BE2C (cell line): ENCODE results near the gene CLASRP.

Experiments
- DNase-seq: peaks from one replicate; pipeline ENCODE4 v3.0.0-alpha.2; 2020
- H3K27me3 ChIP-seq: fragments of 250-450 bp; sonication (Bioruptor Pico); 2 replicates; pipeline ENCODE4 v1.5.1; 2020; ENCODE audit warnings: mild to moderate bottlenecking
- H3K36me3 ChIP-seq: fragments of 250-450 bp; sonication (Bioruptor Pico); 2 replicates; pipeline ENCODE4 v1.5.1; 2020; ENCODE audit warnings: mild to moderate bottlenecking
- H3K4me1 ChIP-seq: fragments of 250-450 bp; sonication (Bioruptor Pico); 2 replicates; pipeline ENCODE4 v1.5.1; 2020
- H3K4me3 ChIP-seq: 2 replicates; pipeline ENCODE4 v1.5.1; 2011; ENCODE audit warnings: low read depth, low read length
- H3K9me3 ChIP-seq: fragments of 250-450 bp; sonication (Bioruptor Pico); 2 replicates; pipeline ENCODE4 v1.5.1; 2020
- CTCF ChIP-seq: IDR thresholded peaks from 2 replicates; pipeline ENCODE4 v1.5.1; 2012; ENCODE audit warnings: mild to moderate bottlenecking, low read depth, low read length

Gene CLASRP

DNA sequence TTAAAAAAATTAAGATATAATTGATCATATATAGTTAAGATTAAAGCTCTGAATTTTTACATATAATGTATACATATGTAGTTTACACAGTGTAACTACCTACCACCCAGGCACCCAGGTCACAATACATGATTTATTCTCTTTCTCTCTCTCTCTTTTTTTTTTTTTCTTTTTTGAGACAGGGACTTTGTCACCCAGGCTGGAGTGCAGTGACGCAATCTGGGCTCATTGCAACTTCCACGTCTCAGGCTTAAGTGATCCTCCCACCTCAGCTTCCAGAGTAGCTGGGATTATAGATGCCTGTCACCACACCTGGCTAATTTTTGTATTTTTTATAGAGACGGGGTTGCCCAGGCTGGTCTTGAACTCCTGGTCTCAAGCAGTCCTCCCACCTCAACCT is 18.8 kb upstream of the CLASRP start:
- no peaks in the 10 kb centered on the region; the same call in 1 of the 2 replicates for H3K27me3 ChIP-seq
- no peak for TF ChIP-seq CTCF
- H3K4me3 ChIP-seq: no peak overlapping the region
- no peaks in the 10 kb centered on the region for H3K9me3 ChIP-seq
- DNase-seq: no peak
- H3K4me1 ChIP-seq: no peaks in the 10 kb centered on the region
- H3K36me3 ChIP-seq: no peaks in the 10 kb centered on the region

DNA sequence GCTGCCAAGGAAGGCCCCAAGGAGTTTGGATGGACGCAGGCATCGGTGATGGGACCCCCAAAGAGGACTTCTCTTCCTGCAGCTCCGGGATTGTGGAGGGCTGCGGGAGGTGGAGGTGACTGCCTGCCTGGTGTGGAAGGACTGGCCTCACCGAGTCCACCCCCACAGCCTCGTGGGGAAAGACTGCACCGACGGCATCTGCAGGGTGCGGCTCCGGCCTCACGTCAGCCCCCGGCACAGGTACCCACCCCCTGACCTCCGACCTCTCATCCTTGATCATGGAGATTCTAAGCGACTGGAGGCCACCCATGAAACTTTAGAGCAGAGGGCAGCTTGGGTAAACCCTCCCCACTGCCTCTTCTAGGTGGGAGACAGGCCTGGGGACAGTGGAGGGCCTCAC is 16.9 kb upstream of the CLASRP start:
- H3K9me3 ChIP-seq: no peaks in the 10 kb centered on the region
- no peak for DNase-seq
- no peak for TF ChIP-seq CTCF
- no peaks in the 10 kb centered on the region for H3K36me3 ChIP-seq
- no peaks in the 10 kb centered on the region for H3K27me3 ChIP-seq
- H3K4me1 ChIP-seq: no peaks in the 10 kb centered on the region
- no peak overlapping the region for H3K4me3 ChIP-seq

DNA sequence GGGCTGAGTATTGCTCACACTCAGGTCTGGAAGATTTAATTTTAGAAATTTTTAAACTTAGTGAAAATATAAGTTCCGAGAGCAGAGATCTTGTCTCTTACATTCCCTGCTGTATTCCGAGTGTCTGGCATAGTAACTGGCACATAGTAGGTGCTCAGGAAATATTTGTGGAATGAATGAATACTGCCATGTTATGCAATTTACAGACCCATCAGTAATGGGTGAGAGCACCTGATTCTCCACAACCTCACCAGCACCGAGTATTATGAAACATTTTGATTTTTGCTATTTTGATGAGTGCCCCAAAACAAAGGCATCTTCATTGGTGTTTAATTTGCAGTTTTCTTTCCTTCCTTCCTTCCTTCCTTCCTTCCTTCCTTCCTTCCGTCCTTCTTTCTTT is 15.8 kb upstream of the CLASRP start:
- no peak for TF ChIP-seq CTCF
- no peak for DNase-seq
- no peaks in the 10 kb centered on the region for H3K27me3 ChIP-seq
- H3K9me3 ChIP-seq: no peaks in the 10 kb centered on the region
- no peak overlapping the region for H3K4me3 ChIP-seq
- no peaks in the 10 kb centered on the region for H3K4me1 ChIP-seq
- H3K36me3 ChIP-seq: no peaks in the 10 kb centered on the region

DNA sequence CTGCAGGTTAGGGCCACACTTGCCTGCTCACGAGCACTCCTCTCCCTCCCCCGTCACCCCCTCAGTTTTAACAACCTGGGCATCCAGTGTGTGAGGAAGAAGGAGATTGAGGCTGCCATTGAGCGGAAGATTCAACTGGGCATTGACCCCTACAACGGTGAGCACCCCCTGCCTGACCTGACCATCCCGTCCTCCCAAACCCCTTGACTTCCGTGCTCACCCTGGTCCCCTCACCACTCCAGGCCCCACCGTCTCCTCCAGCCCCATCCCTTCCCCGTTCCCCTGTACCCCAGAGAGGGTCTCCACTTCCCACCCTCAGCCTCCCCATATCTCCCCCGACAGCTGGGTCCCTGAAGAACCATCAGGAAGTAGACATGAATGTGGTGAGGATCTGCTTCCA is 13.6 kb upstream of the CLASRP start:
- no peak for TF ChIP-seq CTCF
- Histone ChIP-seq H3K36me3 (no peaks in the 10 kb centered on the region), H3K4me1 (no peaks in the 10 kb centered on the region), H3K4me3 (no peak overlapping the region), H3K9me3 (no peaks in the 10 kb centered on the region), H3K27me3 (no peaks in the 10 kb centered on the region)
- DNase-seq: no peak

DNA sequence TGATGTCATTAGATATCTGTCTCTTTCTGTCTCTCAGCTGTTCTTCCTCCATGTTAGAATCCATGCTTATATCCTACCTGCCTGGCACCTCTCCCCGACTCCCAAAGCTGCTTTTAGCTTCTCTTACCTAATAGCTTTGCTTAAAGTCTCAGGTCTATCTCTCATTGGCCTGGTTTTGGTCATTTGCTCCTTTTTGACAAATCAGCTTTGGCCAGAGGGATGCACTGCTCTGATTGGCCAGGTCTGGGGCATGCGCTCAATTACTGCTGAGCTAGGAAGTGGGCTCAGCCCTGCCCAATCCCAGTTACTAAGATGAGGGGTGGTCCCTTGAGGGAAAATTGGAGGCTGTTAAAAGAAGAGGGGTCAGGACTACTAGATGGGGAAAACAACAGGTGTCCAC is 11.5 kb upstream of the CLASRP start:
- Histone ChIP-seq H3K4me3 (no peak overlapping the region), H3K4me1 (no peaks in the 10 kb centered on the region), H3K27me3 (no peaks in the 10 kb centered on the region), H3K36me3 (no peaks in the 10 kb centered on the region), H3K9me3 (no peaks in the 10 kb centered on the region)
- TF ChIP-seq CTCF: no peak
- no peak for DNase-seq

GRCh38 chr19:45030825-45031224 is 8.0 kb upstream of the CLASRP start:
- Histone ChIP-seq H3K36me3 (no peaks in the 10 kb centered on the region), H3K9me3 (no peaks in the 10 kb centered on the region), H3K27me3 (no peaks in the 10 kb centered on the region), H3K4me1 (no peaks in the 10 kb centered on the region), H3K4me3 (no peak overlapping the region)
- no peak for DNase-seq
- TF ChIP-seq CTCF: no peak
